ENCODE measurements around the gene TRAK2.

The TRAK2 gene

DNA sequence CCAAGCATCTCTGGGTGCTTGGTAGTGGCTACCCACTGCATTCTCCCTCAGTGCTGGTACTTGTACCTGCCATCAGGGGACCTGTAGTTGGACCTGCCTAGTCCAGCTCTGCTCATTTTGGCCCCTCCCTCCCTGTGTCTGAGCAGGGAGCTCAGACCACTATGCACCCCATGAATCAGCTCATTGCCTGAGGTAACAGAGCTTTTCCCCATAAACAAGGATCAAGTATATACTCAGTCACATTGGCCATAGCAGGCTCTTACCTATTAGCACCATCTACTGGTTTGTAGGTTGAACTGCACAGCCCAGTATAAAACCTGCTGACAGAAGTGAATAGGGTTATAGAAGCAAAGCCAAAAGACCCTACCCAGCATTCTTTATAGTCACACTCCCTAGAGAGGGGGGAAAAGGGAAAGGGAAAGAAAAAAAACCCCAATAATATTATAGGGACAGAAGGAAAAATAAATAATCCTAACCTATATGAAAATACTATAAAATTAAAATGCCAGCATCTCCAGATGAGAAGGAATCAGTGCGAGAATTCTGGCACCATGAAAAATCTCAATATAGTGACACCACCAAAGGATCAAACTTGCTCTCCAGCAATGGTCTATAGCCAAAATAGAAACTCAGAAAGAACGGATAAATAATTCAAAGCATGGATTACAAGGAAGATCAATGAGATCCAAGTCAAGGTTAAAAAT, 87.2 kb downstream of the TRAK2 start:
- peak; percentile 33 for DNase-seq (ENCODE audit: low read depth, low spot score)

DNA sequence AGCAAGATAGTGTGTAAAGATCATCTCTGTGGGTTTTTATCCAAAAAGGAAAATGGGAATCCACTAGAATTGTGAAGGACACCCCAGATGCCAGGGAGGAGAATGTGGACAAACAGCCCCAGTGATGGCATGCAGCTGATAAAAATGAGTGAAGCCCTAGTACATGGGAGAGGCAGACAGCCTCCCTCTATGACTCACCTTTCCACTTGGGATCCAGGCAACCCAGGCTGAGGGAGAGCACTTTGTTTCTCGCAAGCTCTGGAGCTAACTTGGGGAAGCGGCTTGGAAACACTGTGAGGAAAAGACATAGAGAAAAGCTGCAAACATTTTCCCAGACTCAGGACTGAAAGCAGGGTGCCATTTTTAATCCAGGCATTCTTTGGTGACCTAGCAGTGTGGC, 88.9 kb downstream of the TRAK2 start:
- DNase-seq (ENCODE audit: low read depth, low spot score) = no peak

DNA sequence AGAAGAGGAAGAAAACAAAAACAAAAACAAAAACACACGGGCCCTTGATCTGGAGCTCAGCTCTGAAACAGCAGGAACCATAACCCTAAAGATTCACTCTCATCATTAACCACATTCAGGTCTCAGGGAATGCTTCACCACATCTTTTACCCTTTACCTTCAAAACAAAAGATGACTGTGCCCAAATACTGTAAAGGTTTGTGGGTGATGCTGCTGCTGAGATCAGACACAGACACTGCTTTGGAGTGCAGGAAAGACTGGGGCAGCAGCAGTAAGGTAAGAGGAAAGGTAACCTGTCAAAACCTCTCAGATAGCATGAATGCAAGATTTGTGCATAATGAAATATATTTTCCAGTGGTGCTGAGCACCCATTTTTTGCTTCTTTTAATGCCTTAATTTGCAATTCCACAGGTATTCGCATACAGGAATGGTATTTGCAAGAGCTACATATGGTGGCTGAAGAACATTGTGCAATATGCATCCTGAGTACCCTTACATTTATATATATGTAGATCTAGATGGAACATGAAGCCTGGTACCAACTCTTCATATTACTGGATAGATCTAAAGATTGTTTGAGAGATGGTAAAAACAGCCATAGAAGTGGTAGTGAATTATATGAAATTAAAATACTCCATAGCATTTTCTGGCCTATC, 90.1 kb downstream of the TRAK2 start:
- no peak for DNase-seq (ENCODE audit: low read depth, low spot score)

DNA sequence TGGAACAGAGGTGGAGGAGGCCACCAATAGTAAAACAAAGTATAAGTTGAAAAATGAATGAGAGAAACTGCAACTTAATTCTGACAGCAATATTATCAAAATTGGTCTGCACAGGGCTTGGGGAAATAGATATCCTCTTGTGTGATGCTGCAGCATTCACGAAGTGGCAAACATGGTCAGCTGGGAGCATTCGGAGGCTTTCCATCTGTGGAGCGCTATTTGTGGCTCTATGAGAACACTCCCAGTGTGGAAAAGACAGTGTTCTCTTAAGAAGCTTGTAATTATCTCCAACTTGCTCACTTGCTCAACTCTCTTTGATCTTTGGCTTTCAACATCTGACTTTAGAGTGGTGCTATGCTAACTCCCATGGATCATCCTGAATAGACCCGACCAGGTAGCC, 91.0 kb downstream of the TRAK2 start:
- DNase-seq (ENCODE audit: low read depth, low spot score) = no peak

DNA sequence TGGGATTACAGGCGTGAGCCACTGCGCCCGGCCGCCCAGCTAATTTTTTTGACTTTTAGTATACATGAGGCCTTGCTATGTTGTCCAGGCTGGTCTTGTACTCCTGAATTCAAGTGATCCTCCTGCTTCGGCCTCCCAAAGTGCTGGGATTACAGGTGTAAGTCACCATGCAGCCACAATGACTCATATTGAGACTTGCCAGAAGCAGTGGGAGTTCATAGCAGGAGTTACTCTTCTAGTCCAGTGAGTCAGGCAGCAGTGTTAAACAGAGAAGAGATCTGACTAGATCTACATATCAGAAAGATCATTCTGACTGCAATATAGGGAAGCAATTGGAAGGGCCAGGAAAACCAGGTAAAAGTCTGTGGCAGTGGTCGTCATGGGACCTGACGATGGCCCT, 92.6 kb downstream of the TRAK2 start:
- no peak for DNase-seq (ENCODE audit: low read depth, low spot score)

DNA sequence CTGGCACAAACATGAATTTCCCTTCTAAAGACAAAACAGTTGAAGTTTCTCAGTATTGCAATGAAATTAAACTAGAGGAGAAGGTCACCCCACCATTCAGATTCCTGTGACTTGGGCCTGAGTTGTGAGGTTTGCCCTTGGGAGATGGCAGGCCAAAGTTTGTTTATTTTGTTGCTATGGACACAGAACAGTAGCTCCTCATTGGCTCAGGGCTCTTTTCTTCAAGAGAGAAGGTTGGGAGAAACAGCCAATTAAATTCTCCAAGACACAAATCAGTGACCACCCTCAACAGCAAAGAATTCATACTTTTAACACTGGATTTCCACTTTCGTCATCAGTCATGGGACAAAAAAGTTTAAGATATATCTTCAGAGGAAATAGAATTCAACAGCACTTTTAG, 94.0 kb downstream of the TRAK2 start, which contains the start of gene FLACC1:
Gene FLACC1 (minus strand): TSS at position 125 of the 400 bp plus-strand sequence. CDS start 5,941 bp downstream, outside the sequence.
- DNase-seq (ENCODE audit: low read depth, low spot score) = peak; percentile 86

DNA sequence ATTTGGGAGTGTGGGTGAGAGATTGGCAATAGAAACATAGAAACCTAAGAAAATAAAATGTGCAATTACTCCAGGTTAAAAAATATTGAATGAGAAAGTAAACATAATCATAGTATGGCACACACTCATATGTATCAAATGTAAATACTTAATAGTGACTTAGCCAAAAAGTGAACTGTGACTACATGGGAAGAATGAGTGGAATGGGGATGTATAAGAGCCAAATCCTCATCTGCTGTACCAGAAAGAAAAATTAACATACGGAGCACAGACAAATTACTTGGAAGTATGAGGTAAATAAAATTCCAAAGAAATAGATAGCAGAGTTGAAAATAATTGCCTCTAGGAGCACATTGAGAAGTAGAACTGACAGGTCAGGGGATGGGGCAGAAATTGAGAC, 98.1 kb downstream of the TRAK2 start:
- DNase-seq (ENCODE audit: low read depth, low spot score) = no peak

DNA sequence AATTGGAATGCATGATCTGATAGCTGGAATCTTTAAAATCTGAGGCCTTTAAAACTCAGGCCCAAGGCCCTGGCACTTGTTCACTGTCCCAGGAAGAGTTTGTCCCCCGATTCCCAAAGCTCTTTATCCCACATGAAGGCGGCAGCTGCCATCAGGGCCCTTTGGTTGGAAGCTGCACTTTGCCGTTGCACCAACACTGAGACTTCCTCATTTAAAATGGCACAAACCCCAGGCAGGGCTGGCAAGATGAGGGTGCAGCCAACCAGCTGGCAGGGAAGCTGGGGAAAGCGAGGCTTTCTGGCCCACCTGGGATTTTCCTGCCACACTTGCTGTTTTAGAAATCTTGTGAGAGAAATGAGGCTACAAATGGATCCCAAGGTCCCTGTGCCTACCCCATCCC, 100.4 kb downstream of the TRAK2 start:
- no peak for DNase-seq (ENCODE audit: low read depth, low spot score)

DNA sequence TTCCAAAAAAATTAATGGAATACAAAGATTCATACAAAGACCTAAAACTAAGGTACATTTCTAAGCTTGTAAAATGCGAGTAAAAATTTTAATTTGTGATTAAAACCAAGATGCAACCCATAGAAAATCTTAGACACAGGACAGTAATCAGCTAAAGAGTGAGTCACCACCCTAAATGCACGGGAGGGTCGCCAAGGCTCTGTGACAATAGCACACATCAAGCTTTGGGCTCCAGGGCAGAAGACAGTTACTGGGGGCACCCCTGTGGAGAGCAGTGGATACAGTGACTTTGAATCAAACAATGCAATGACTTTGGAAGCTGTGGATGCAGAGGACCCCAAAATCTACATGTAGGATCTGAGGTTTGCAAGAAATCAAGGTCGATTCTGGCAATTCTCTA, 101.7 kb downstream of the TRAK2 start:
- no peak for DNase-seq (ENCODE audit: low read depth, low spot score)

DNA sequence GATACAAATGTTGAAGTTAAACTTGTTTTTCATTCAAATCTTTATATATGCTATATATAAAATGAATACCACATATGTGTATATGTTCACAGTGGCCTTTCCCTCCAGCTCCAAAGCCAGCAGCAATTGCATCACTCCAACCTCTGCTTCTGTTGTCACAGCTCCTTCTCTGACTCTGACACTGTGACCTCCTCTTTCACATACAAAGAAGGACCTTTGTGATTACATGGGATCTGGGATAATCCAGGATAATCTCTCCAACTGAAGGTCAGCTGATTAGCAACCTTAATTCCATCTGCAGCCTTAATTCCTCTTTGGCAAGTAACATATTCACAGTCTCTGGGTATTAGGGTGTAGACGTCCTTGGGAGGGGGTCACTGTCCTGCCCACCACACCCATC, 102.5 kb downstream of the TRAK2 start:
- DNase-seq (ENCODE audit: low read depth, low spot score) = no peak

DNA sequence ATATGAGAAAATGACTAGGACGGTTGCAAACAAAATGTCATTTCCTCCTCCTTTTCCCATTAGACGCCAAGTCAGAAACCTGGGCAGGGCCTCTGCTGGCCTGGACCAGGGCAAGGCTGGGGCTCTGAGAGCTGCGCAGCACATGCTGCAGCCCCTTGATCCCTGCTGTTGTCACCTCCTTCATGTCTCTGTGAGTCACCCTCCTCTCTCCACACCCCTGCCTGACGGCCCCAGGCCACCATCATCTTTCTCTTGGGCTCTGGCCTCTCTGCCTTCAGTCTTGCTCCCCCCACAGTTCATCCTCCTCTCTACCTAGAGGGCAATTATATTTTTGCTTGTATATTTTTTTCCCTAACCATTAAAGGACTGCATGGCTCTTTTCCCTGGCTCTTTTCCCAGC, 104.1 kb downstream of the TRAK2 start:
- DNase-seq (ENCODE audit: low read depth, low spot score) = peak; percentile 55

DNA sequence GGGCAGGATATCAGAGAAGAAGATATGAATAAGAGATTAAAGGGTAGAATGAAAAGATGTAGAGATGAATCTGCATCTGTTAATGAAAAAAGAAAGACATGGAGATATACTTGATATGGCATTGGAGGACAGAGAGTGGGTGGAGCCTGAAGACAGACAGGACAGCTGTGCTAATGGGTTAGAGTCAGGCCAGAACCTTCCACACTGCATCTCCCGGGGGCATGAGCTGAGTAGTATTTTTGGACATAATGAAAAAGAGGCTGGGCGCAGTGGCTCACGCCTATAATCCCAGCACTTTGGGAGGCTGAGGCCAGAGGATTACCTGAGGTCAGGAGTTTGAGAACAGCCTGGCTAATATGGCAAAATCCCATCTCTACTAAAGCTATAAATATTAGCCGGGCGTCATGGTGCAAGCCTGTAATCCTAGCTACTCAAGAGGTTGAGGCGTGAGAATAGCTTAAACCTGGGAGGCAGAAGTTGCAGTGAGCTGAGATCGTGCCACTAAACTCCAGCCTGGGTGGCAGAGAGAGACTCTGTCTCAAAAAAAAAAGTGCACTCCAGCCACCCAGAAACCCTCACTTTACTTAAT, 105.5 kb downstream of the TRAK2 start:
- no peak for DNase-seq (ENCODE audit: low read depth, low spot score)

DNA sequence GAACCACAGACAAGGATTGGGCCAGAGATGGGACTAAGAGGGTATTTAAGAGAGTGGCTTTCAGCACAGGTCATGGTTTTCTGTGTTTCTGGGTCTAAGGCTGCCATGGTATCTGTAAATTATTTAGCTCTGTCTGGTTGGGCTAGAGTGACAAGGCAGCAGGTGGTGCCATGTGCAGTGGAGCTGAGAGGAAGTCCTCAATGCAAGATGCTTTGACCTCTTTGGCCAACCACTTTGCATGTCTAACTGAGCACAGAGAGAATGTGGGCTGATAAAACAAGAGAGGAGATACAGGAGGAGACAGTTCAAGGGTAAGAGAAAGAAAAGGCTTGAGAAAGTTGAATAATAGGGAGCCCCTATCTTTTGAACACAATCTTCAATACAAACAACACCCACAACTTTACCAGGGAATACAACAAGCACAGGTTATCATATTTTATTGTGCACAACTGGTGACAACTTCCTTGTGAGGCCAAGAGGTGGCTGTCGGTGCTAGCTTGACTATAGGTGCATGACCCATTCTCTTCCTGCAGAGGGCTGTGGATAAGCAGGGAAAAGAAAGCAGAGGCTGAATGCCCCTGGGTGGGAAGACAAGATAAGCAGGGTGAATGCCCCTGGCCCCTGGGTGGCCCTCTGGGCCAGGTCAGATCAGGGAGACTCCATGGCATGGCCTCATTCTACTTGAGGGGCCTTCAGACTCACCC, 106.4 kb downstream of the TRAK2 start:
- DNase-seq (ENCODE audit: low read depth, low spot score) = peak; percentile 18

DNA sequence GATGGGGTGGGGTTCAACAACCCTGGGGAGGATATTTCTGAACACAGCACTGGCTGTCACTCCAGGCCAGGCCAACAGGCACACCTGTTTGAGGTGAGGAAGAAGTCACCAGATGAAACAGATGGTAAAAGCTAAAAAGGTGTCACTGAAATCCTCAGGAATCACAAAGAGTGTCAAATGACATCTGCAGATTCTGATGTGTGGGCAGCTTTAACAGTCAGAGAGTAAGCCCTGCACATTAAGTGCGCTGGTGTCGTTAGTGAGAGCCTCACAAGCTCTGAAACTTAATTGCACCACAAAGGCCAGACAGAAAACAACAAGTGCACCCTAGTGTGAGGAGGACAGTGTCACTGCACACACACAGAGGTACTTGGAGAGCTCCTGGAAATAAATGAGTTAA, 107.7 kb downstream of the TRAK2 start:
- DNase-seq (ENCODE audit: low read depth, low spot score) = no peak

DNA sequence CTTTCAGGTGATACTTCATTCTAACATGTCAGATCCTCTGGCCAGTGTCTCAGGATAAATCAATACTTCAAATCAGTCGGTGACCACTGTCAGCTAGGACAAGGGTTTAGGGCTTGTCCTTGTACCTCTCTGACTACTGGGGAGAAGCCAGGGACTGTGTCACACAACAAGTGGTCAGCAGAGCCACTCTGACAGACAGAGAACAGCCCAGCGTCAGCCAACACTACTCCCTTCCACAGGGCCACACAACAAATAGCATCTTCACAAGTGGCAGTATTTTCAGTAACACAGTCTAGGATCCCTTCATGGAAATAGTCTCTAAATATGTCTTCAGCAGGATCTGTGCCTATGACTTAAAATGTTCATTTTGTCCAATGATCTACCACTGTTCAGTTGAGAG, 108.3 kb downstream of the TRAK2 start:
- DNase-seq (ENCODE audit: low read depth, low spot score) = no peak

DNA sequence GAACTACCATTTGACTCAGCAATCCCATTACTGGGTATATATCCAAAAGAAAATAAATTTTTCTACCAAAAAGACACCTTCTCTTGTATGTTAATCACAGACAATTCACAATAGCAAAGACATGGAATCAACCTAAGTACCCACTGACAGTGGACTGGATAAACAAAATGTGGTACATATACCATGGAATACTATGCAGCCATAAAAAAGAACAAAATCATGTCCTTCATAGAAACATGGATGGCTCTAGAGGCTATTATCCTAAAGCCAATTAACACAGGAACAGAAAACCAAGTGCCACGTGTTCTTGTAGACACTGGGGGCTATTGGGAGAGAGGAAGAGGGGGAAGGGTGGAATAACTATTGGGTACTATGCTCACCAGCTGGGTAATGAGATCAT, 121.8 kb downstream of the TRAK2 start:
- no peak for DNase-seq (ENCODE audit: low read depth, low spot score)

DNA sequence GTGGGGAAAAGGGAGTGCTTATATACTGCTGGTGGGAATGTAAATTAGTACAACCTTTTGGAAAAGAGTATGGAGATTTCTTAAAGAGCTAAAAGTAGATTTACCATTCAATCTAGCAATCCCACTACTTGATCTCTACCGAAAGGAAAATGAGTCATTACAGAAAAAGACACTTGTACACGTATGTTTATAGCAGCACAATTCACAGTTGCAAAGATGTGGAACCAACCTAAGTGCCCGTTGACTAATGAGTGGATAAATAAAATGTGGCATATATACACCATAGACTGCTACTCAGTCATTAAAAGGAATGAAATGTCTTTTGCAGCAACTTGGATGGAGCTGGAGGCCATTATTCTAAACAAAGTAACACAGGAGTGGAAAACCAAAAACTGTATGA, 123.6 kb downstream of the TRAK2 start:
- no peak for DNase-seq (ENCODE audit: low read depth, low spot score)
